GM23338 (cell line): ENCODE data around the gene TRIAP1. TPM values are rescaled to one million over a fixed set of nuclear protein-coding genes. Genes with fewer than 3 reads are reported as not detected.
A peak's percentile ranks its signal among the peaks of the same experiment; 100 is the strongest.

Experiments
- ATAC-seq: fragments of 200-7000 bp; cut with Tn5 transposase; 3 replicates; pipeline ENCODE4 v1.9.1; 2020
- DNase-seq: peaks from one replicate; pipeline ENCODE4 v3.0.0-alpha.2; 2015; ENCODE audit warnings: low spot score
- H2AFZ ChIP-seq: fragments of 200-600 bp; sonication (generic); 2 replicates; pipeline ENCODE4 v1.8.0; 2016; ENCODE audit warnings: antibody characterized with exemption, mild to moderate bottlenecking, moderate library complexity
- H3F3A ChIP-seq: fragments of 200-600 bp; sonication (generic); replicated peaks from 2 replicates; pipeline ENCODE4 v1.8.0; 2017; ENCODE audit warnings: antibody characterized with exemption, mixed run types, low read depth
- H3K27ac ChIP-seq: fragments of 200-600 bp; sonication (generic); 2 replicates; pipeline ENCODE4 v1.6.1; 2016; ENCODE audit warnings: low read depth
- H3K27me3 ChIP-seq: fragments of 200-600 bp; sonication (generic); 2 replicates; pipeline ENCODE4 v1.8.0; 2016; ENCODE audit warnings: mild to moderate bottlenecking, mixed run types, moderate library complexity; ENCODE audit not compliant: insufficient read depth
- H3K36me3 ChIP-seq: fragments of 200-600 bp; sonication (generic); 2 replicates; pipeline ENCODE4 v1.8.0; 2016; ENCODE audit warnings: mild to moderate bottlenecking; ENCODE audit not compliant: insufficient read depth
- H3K4me1 ChIP-seq: fragments of 200-600 bp; sonication (generic); 2 replicates; pipeline ENCODE4 v1.8.0; 2016; ENCODE audit warnings: mild to moderate bottlenecking, moderate library complexity; ENCODE audit not compliant: insufficient read depth
- H3K4me2 ChIP-seq: fragments of 200-600 bp; sonication (generic); 2 replicates; pipeline ENCODE4 v1.7.1; 2017; ENCODE audit warnings: mixed run types
- H3K4me3 ChIP-seq: fragments of 200-600 bp; sonication (generic); 2 replicates; pipeline ENCODE4 v1.6.1; 2016; ENCODE audit warnings: mixed run types
- H3K79me2 ChIP-seq: fragments of 200-600 bp; sonication (generic); replicated peaks from 2 replicates; pipeline ENCODE4 v1.8.0; 2017; ENCODE audit warnings: mild to moderate bottlenecking; ENCODE audit not compliant: insufficient read depth
- H3K9me2 ChIP-seq: fragments of 200-600 bp; sonication (generic); 2 replicates; pipeline ENCODE4 v1.8.0; 2017; ENCODE audit not compliant: insufficient read depth
- H4K20me1 ChIP-seq: fragments of 200-600 bp; sonication (generic); replicated peaks from 2 replicates; pipeline ENCODE4 v1.8.0; 2017; ENCODE audit warnings: mild to moderate bottlenecking; ENCODE audit not compliant: insufficient read depth
- H3K27ac Mint-ChIP-seq: 2 replicates; pipeline ENCODE4 v1.8.0; 2020; ENCODE audit warnings: inconsistent platforms, mild to moderate bottlenecking, moderate library complexity, mixed read lengths
- H3K27me3 Mint-ChIP-seq: 3 replicates; pipeline ENCODE4 v1.8.0; 2022; ENCODE audit warnings: low read depth, mild to moderate bottlenecking, moderate library complexity, mixed read lengths, inconsistent platforms; ENCODE audit not compliant: insufficient read depth, poor library complexity
- H3K36me3 Mint-ChIP-seq: 3 replicates; pipeline ENCODE4 v1.8.0; 2021; ENCODE audit warnings: low read depth, mild to moderate bottlenecking, inconsistent platforms, moderate library complexity, mixed read lengths
- H3K4me1 Mint-ChIP-seq: 3 replicates; pipeline ENCODE4 v1.8.0; 2020; ENCODE audit warnings: mild to moderate bottlenecking, inconsistent platforms, mixed read lengths
- H3K4me3 Mint-ChIP-seq: 3 replicates; pipeline ENCODE4 v1.8.0; 2021; ENCODE audit warnings: moderate library complexity, mild to moderate bottlenecking, inconsistent platforms, mixed read lengths
- H3K9me3 Mint-ChIP-seq: 3 replicates; pipeline ENCODE4 v1.8.0; 2020; ENCODE audit warnings: moderate library complexity, mild to moderate bottlenecking, inconsistent platforms, mixed read lengths
- CREB1 ChIP-seq: fragments of 250-450 bp; sonication (Bioruptor Pico); IDR thresholded peaks from 2 replicates; pipeline ENCODE4 v1.5.0; 2020; ENCODE audit warnings: low read depth, mild to moderate bottlenecking, moderate library complexity
- EZH2 ChIP-seq: fragments of 200-600 bp; sonication (generic); IDR thresholded peaks from one replicate; pipeline ENCODE4 v1.8.0; 2017; ENCODE audit warnings: antibody characterized with exemption, mild to moderate bottlenecking, low read depth; ENCODE audit not compliant: unreplicated experiment
- JUNB ChIP-seq: IDR thresholded peaks from one replicate; pipeline ENCODE4 v1.6.1; 2016; ENCODE audit warnings: antibody characterized with exemption; ENCODE audit not compliant: unreplicated experiment
- POLR2AphosphoS5 ChIP-seq: IDR thresholded peaks from 2 replicates; pipeline ENCODE4 v1.6.1; 2016; ENCODE audit warnings: antibody characterized with exemption, low read depth
- STAT1 ChIP-seq: IDR thresholded peaks from one replicate; pipeline ENCODE4 v1.6.1; 2016; ENCODE audit warnings: antibody characterized with exemption; ENCODE audit not compliant: unreplicated experiment
- ZNF462 ChIP-seq: fragments of 250-450 bp; sonication (Bioruptor Pico); IDR thresholded peaks from 2 replicates; pipeline ENCODE4 v1.5.0; 2020; ENCODE audit warnings: mild to moderate bottlenecking, moderate library complexity
- polyA plus RNA-seq: library from polyadenylated mRNA; unstranded; fragments of >200 nt; fragmentation: Nextera tagmentation; extraction: Ambion mirVana; gene quantifications from 2 replicates; pipeline ENCODE4 v1.2.1, GENCODE V29; 2016
- total RNA-seq: library from RNA; depleted of rRNA; stranded (reverse); fragments of >200 nt; shearing (Covaris generic); gene quantifications from 2 replicates; pipeline ENCODE4 v1.2.3, GENCODE V29; 2014

The TRIAP1 gene
- total and polyA plus RNA-seq, 2 experiments from 2014 or later = 53.4 to 94.2 TPM

GRCh38 chr12:120406069-120406468 is 40.1 kb downstream of the TRIAP1 start (continued):
- TF ChIP-seq CREB1 (CRISPR knock-in tag) (no peak), JUNB (no peak), STAT1 (no peak), EZH2 (no peak)

GRCh38 chr12:120404271-120404670 is 41.9 kb downstream of the TRIAP1 start:
- no peaks in the 10 kb centered on the region for H3K9me3 Mint-ChIP-seq
- Histone ChIP-seq H3K27ac (no peak overlapping the region), H3K4me3 (no peak overlapping the region), H3K36me3 (no peaks in the 10 kb centered on the region), H2AFZ (no peak overlapping the region), H3K9me2 (no peaks in the 10 kb centered on the region), H3K4me1 (peaks cover 19% of the 10 kb centered on the region; the same call in 1 of the 2 replicates), H3K27me3 (no peaks in the 10 kb centered on the region), H3F3A (peaks cover 8% of the 10 kb centered on the region; the same call in 1 of the 2 replicates), H4K20me1 (no peaks in the 10 kb centered on the region), H3K4me2 (no peak overlapping the region), H3K79me2 (no peaks in the 10 kb centered on the region)
- ATAC-seq (no peak), DNase-seq (peak; percentile 35)
- no peak overlapping the region for H3K4me3 Mint-ChIP-seq
- no peak overlapping the region for H3K27ac Mint-ChIP-seq
- H3K4me1 Mint-ChIP-seq = peaks cover 17% of the 10 kb centered on the region
- TF ChIP-seq ZNF462 (CRISPR knock-in tag) = no peak
- no peak for TF ChIP-seq POLR2AphosphoS5
- H3K36me3 Mint-ChIP-seq = no peaks in the 10 kb centered on the region
- H3K27me3 Mint-ChIP-seq = peaks cover 10% of the 10 kb centered on the region
